ENCODE results near the gene MYH13.

The MYH13 gene

GRCh38 chr17:10372906-10373305 lies at the start of gene MYH13:
Gene MYH13, minus strand, starts transcription at chr17:10373006. Its CDS starts 8,476 bp downstream, at chr17:10364530.
- no peak for FAIRE-seq

DNA sequence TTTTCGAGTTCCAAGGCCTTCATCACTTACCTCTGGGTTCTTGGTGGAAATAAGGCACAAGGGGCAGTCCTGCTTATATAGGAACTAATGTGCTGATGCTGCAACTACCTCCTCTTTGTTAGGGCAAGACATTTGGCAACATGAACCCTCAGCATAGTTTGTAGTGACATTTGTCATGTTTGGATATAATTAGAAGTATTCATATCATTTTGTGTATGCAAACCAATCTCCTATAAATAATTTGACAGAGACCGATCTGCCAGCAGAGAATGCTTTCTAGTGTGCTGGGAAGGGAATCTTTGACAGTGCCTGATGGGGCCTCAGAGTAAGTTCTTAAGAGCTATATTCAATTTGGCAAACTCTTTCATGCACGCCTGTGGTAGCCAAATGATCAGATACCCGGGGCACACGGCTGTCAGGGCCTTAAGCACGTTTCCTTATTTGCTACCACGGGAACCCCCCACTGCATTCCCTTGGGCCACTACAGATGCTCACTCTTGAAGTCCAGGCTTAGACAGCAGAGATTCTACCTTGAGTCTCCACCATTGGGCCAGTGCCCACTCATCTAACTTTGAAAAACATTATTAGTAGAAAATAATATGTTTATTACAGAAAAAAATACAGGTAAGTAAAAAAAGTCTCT lies 49.2 kb upstream of the MYH13 start, which contains the start of gene MYH8:
TSS of gene MYH8 (minus strand) at position 51 of the 643 bp plus-strand sequence. CDS start 1,723 bp downstream, outside the sequence.
- no peak for FAIRE-seq

GRCh38 chr17:10421211-10421610 lies 48.4 kb upstream of the MYH13 start:
- FAIRE-seq: no peak

- FAIRE-seq: no peak
Observed at GRCh38 chr17:10420811-10421210, 48.0 kb upstream of the MYH13 start.

- no peak for FAIRE-seq
Observed at GRCh38 chr17:10417431-10417830, 44.6 kb upstream of the MYH13 start.

DNA sequence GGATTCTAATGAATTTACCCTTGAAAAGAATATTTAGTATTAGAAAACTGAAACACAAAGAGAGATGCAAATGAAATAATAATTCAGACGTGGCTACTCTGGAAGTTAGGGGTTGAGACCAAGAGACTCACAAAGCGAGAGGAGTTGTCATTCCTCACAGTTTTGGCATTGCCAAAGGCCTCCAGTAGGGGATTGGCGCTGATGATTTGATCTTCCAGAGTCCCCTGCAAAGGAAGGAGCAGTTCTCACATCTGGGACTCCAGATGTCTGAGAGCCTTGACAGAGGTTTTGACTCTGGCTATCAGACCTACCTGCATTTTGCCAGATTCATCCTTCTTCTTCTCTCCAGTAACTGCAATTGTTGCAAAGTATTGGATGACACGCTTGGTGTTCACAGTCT lies 42.4 kb upstream of the MYH13 start:
- FAIRE-seq: no peak

DNA sequence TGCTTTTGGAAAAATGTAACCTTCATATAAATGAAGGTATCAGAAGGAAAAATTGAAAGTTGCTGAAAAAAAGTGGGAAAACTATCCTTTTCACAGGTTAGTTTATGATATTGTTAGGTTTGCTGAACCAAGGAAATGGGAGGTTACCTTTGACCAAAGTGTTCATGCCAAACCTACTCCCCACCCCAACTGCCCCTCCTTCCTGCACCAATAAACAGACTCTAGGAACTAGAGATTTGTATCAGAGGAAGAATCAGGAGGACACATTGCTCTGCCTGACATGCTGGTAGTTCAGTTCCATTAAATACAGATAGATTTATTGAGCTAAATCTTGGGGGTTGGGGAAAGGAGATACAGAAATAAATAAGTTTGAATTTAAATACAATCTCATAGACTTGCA lies 30.8 kb upstream of the MYH13 start:
- no peak for FAIRE-seq

DNA sequence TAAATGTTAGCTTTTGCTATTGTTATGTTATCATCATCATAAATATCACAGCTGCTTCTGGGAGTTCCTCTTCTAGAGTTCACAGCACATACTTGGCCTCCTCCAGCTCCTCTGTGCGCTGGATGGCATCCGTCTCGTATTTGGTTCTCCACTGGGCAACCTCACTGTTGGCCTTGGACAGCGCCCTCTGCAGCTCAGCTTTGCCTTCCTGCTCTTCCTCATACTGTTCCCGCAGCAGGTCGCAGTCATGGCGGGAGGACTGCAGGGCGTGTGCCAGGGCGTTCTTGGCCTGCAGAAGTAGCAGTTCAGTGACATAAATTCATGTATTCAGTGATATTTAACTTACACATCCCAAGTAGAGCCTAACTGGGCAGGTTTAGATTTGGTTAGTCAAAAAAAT lies 25.5 kb upstream of the MYH13 start:
- no peak for FAIRE-seq

- no peak for FAIRE-seq
Observed at GRCh38 chr17:10396524-10397163, 23.8 kb upstream of the MYH13 start.

DNA sequence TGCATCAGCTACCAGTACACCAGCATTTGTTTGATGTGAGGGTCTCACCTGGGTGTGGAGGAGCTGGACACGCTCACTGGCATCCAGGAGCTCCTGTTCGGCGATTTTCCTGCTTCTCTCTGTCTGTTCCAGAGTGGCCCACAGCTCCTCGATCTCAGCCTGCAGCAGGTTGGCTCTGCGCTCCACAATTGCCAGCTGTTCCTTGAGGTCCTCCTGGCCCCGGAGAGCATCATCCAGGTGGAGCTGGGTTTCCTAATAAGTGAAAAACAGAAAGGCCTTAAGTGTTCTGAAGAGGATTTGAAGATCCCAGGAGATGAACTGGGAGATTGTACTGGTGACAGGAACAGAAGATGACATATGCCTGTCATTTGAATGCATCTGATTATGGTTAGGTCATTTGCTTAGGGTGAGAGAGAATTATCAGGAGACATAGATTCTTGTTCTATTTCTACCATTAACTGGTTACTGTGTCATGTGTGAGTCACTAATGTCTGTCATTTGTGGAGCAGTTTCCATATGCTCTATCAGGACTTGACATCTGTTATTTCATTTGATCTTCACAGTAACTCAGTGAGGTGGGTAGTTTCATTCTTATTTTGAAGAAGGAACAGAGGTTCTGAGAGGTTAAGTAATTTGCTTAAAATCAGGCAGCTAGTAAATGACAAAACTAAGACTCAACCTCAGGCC lies 21.5 kb upstream of the MYH13 start:
- no peak for FAIRE-seq

DNA sequence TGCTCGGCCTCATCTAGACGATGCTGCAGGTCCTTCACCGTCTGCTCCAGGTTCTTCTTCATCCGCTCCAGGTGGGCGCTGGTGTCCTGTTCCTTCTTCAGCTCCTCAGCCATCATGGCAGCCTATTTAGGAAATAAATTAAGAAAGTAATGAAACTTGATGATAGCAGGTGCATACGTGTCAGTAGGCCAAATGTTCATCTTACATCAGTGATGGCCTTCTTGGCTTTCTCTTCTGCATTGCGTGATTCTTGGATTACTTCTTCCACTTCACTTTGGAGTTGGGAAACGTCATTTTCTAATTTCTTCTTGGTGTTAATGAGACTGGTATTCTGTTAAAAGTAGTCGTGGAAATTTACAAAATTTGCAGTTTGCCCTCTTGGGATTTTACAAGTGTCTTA lies 20.1 kb upstream of the MYH13 start:
- no peak for FAIRE-seq

DNA sequence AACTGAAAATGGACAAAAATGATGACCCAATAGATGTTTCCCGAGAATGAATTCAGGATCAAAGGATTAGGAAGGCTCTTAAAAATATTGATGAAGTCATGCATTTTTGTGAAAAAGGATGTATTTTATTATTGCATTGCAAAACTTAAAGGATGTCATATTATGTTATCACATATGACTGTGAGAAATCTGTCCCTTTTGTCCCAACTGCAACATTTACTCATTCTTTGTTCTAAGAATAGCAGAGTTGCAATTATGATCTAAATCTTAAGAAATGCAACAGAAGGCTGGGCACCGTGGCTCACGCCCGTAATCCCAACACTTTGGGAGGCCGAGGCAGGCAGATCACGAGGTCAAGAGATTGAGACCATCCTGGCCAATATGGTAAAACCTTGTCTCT lies 13.1 kb upstream of the MYH13 start:
- no peak for FAIRE-seq

DNA sequence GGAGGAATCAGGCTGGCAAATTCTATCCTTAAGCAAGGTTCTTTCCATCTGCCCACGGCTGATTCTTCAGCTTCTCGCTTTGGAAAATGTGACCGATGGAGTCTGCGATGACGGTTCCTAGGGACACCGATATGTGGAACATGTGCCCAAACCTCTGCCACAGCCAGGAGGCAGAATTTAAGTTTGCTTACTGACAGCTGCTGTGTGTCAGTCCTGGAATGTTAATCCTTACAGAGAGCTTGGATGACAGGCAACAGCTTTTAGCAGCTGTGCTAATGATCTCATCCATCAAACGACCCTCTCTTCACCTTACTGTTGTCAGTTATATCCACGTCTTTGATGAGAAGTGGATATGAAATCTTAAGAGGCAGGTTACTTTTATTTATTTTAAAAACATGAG lies 11.4 kb upstream of the MYH13 start:
- FAIRE-seq: no peak

- FAIRE-seq: no peak
Observed at GRCh38 chr17:10380631-10381408, 8.0 kb upstream of the MYH13 start.

- FAIRE-seq: no peak
Observed at GRCh38 chr17:10370016-10370608, 2.7 kb downstream of the MYH13 start.

DNA sequence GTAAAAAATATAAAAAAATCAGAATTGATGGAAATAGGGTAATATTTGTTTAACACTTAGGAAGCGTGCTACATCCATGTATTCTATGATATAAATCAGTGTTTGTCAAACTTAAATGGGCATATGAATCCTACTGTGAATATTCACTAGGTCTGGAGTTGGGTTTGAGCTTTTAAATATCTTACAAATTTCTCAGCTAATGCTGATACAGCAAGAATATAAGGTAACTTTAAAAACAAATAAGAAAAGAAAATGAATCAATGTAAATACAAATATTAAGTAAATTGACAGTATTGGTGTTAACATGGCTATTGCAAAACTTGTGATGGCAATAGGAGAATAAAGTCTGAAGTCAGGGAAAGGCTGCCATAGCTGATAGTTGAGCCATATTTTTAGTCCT lies 3.6 kb downstream of the MYH13 start:
- no peak for FAIRE-seq

DNA sequence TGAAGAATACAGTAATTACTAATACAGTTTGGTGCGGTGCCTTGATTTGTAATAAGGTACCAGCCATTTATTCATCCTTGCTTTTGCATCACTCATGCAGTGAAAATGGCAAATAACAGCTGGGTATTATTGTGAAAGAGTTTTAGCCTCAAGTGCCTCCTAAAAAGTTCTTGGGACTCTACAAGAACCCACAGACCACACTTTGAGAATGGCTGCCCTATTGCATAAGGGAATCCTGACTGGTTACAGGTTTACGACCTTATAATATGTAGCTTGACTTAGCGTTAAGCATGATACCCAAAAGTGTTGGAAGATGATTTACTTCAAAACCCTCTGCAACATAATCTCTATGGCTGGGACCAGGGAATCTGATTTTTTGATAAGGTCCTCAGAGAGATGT lies 4.2 kb downstream of the MYH13 start:
- no peak for FAIRE-seq

GRCh38 chr17:10360578-10360977 lies 12.2 kb downstream of the MYH13 start:
- no peak for FAIRE-seq

GRCh38 chr17:10357768-10358167 lies 15.0 kb downstream of the MYH13 start:
- FAIRE-seq: no peak

DNA sequence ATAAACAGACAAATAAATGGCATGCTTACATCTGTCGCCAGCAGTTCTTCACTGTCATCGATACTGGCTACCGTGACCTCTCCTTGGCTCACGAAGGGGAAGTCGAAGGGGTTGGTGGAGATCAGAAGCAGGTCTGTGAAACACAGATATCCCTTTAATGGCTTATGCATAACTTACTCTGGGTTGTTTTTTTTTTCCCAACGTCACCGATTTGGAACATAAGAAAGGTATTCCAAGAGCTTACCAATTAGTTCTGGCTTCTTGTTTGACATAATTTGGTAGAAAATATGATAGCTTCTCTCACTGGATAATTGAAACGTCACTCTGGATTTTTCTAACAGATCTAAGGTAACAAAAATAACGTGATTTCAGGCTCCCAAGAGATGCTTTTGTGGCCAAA lies 18.2 kb downstream of the MYH13 start:
- no peak for FAIRE-seq

DNA sequence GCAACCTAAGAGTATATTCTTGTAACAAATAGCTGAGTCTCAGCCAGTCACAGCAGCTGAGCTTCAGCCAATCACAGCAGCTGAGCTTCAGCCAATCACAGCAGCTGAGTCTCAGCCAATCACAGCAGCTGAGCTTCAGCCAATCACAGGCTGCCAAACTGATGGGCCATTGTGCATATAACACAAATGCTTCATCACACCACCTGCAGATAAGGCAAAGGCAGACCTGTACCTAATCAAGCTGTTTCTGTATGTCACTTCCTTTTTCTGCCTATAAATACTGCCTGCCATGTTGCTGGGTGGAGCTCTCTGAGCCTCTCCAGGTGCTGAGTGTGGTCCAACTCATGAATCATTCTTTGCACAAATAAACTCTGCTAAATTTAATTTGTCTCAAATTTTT lies 19.9 kb downstream of the MYH13 start:
- no peak for FAIRE-seq

GRCh38 chr17:10349403-10349802 lies 23.4 kb downstream of the MYH13 start:
- FAIRE-seq: no peak

GRCh38 chr17:10344816-10345215 lies 28.0 kb downstream of the MYH13 start:
- no peak for FAIRE-seq

Measured in G401.6 (cell line).